ES-I3 (cell line): ENCODE results near the gene PPP1R3G.
"Not testable (repeated sequence)": the region's sequence is repeated elsewhere in the genome, so short reads cannot be mapped to it uniquely, and the experiment has no call there.

Experiments
- H3K36me3 ChIP-seq: 2 replicates; pipeline ENCODE4 v1.6.1; 2013; ENCODE audit warnings: mild to moderate bottlenecking, low read length, control low read depth, moderate library complexity; ENCODE audit not compliant: insufficient read depth
- H3K4me1 ChIP-seq: 2 replicates; pipeline ENCODE4 v1.6.1; 2013; ENCODE audit warnings: mild to moderate bottlenecking, control low read depth, low read length; ENCODE audit not compliant: insufficient read depth
- H3K9ac ChIP-seq: 2 replicates; pipeline ENCODE4 v1.6.1; 2013; ENCODE audit warnings: low read depth, mild to moderate bottlenecking, low read length, moderate library complexity
- H3K9me3 ChIP-seq: 2 replicates; pipeline ENCODE4 v1.6.1; 2013; ENCODE audit warnings: mild to moderate bottlenecking, low read length, moderate library complexity; ENCODE audit not compliant: control insufficient read depth, insufficient read depth

Gene PPP1R3G

DNA sequence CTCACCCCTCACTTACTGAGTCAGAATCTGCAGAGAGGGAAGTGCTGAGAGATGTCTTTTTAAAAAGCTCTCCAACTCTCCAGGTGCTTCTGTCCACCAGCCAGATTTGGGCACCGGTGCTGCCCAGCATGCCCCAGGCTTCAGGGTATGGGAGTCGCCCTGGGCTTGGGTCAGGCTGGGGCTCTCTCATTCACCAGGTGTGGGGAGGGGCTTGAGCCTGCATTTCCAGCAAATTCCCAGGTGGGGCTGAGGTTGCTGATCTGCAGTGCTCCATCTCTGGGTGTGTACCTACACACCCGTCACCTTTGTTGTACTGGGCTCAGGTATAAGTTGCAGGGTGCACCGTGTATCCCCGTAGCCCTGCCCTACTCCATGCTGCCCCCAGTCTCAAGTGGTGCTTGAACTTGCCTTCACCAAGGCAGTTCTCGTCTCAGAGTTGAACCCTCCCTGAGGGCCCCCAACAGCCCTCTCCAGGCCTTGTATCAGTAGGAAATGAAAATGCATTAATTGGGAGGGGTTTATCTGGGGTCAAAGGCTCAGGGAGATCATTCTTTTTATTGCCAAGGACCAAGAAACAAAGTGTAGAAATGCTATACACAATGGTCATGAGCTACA lies 23.5 kb downstream of the PPP1R3G start:
- no peaks in the 10 kb centered on the region for H3K4me1 ChIP-seq
- no peaks in the 10 kb centered on the region for H3K9me3 ChIP-seq
- no peaks in the 10 kb centered on the region for H3K36me3 ChIP-seq
- no peak overlapping the region for H3K9ac ChIP-seq

- Histone ChIP-seq H3K9ac (no peak overlapping the region), H3K9me3 (no peaks in the 10 kb centered on the region), H3K4me1 (no peaks in the 10 kb centered on the region), H3K36me3 (no peaks in the 10 kb centered on the region)
These were observed 24.3 kb downstream of the PPP1R3G start for GRCh38 chr6:5109436-5109835.

- Histone ChIP-seq H3K36me3 (no peaks in the 10 kb centered on the region), H3K9me3 (no peaks in the 10 kb centered on the region), H3K9ac (no peak overlapping the region), H3K4me1 (no peaks in the 10 kb centered on the region)
These were observed 25.1 kb downstream of the PPP1R3G start for GRCh38 chr6:5110246-5110645.

DNA sequence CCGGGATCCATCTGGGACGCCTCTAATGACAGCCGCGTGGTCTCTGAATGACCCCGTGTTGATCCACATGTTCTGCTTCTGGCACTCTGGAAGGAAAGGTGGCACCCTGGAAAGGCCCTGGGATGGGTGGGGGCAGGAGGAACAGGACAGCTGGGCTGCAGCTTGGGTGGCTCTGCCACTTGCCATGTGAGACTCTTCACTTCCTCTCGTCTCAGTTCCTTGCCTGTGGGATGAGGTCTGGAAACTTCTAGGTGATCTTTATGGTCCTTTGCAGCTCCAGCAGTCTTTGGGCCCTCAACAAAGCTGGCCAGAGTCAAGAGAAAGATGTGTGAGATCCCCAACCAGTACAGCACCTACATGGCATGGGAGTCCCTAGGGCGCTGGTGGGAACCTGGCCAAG lies 26.5 kb downstream of the PPP1R3G start:
- Histone ChIP-seq H3K36me3 (no peaks in the 10 kb centered on the region), H3K4me1 (no peaks in the 10 kb centered on the region), H3K9me3 (no peaks in the 10 kb centered on the region), H3K9ac (no peak overlapping the region)

DNA sequence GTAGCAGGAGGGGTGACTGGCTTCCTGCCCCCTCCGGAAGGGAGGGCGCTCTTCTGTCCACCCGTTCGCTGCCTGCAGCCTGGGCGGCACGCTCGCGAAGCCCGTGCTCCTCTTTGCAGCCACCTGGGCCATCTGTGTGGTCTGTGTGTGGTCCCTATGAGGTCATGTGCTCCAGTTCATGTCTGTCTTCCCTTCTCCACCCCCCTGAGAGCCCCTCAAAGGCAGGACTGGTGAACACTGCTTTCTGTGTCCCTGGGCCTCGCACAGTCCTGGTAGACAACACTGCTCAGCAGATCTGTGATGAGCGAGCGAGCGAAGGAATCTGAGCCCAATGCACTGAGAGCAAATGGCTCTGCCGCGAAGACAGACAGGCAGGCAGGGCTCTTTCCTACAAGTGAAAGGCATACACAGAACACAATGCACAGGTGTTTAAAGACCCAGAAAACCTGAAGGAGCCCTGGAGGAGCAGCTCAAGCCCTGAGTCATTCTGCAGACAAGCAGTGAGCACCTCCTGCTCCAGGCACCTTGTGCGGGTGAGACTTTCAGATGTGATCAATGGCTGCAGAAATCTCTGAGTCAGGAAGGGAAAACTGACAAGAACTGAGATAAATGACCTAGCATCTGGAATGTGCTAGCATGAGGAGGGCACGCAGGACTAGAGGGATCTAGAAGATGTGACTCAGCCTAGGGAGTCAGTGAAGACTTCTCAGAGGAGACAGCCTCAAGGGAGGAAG lies 27.1 kb downstream of the PPP1R3G start:
- no peaks in the 10 kb centered on the region for H3K36me3 ChIP-seq
- H3K9ac ChIP-seq: no peak overlapping the region
- H3K4me1 ChIP-seq: no peaks in the 10 kb centered on the region
- H3K9me3 ChIP-seq: no peaks in the 10 kb centered on the region

GRCh38 chr6:5113096-5113495 lies 28.0 kb downstream of the PPP1R3G start:
- no peaks in the 10 kb centered on the region for H3K4me1 ChIP-seq
- H3K9ac ChIP-seq: no peak overlapping the region
- H3K9me3 ChIP-seq: no peaks in the 10 kb centered on the region
- no peaks in the 10 kb centered on the region for H3K36me3 ChIP-seq

GRCh38 chr6:5115168-5115567 lies 30.0 kb downstream of the PPP1R3G start:
- no peaks in the 10 kb centered on the region for H3K4me1 ChIP-seq
- no peaks in the 10 kb centered on the region for H3K9me3 ChIP-seq
- H3K36me3 ChIP-seq: no peaks in the 10 kb centered on the region
- H3K9ac ChIP-seq: no peak overlapping the region

GRCh38 chr6:5116243-5116991 lies 31.3 kb downstream of the PPP1R3G start:
- H3K36me3 ChIP-seq: no peaks in the 10 kb centered on the region
- no peak overlapping the region for H3K9ac ChIP-seq
- no peaks in the 10 kb centered on the region for H3K9me3 ChIP-seq
- H3K4me1 ChIP-seq: no peaks in the 10 kb centered on the region

GRCh38 chr6:5119090-5119951 lies 34.2 kb downstream of the PPP1R3G start:
- H3K36me3 ChIP-seq: no peaks in the 10 kb centered on the region
- no peaks in the 10 kb centered on the region for H3K9me3 ChIP-seq
- H3K9ac ChIP-seq: no peak overlapping the region

DNA sequence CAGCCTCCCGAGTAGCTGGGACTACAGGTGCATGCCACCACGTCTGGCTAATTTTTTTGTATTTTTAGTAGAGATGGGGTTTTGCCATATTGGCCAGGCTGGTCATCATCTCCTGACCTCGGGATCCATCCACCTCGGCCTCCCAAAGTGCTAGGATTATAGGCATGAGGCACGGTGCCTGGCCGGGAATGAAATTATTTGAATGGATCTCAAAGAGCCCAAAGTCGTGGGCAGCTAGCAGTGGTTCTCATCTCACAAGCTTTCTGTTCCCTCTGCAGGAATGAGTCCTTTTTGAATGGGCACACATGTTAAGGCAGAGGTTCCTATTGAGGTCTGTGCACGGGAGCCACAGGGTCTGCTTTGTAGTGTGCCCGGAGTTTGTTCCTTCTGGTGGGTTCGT lies 34.9 kb downstream of the PPP1R3G start:
- no peak overlapping the region for H3K9ac ChIP-seq
- H3K9me3 ChIP-seq: no peaks in the 10 kb centered on the region
- no peaks in the 10 kb centered on the region for H3K36me3 ChIP-seq
- H3K4me1 ChIP-seq: no peaks in the 10 kb centered on the region

More at GRCh38 chr6:5119090-5119951, 34.2 kb downstream of the PPP1R3G start:
- H3K4me1 ChIP-seq: no peaks in the 10 kb centered on the region

GRCh38 chr6:5120543-5120942 lies 35.4 kb downstream of the PPP1R3G start:
- not testable (repeated sequence) for H3K9ac ChIP-seq, H3K36me3 ChIP-seq, H3K4me1 ChIP-seq, H3K9me3 ChIP-seq

DNA sequence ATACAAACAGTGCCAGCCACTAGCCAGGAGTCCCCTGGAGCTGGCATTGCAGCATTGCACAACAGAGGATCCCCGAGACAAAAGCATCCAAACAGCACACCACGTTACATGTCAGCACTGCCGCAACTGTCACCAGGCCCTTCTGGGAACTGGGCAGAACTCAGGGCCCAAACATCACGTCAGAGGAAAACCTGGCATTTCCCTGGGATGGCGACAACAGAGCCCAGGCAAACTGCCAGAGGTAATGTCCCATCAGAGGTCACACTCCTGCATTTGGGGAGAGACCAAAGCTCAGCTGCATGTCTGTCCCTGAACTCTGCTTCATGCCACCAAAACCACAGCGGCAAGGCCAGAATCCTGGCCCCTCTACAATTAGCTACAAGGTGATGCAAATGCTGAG lies 36.3 kb downstream of the PPP1R3G start:
- Histone ChIP-seq H3K36me3 (no peaks in the 10 kb centered on the region), H3K9ac (no peak overlapping the region), H3K9me3 (no peaks in the 10 kb centered on the region), H3K4me1 (peaks cover 6% of the 10 kb centered on the region)

GRCh38 chr6:5121956-5122355 lies 36.8 kb downstream of the PPP1R3G start:
- Histone ChIP-seq H3K4me1 (peaks cover 6% of the 10 kb centered on the region), H3K36me3 (no peaks in the 10 kb centered on the region), H3K9me3 (no peaks in the 10 kb centered on the region), H3K9ac (no peak overlapping the region)

DNA sequence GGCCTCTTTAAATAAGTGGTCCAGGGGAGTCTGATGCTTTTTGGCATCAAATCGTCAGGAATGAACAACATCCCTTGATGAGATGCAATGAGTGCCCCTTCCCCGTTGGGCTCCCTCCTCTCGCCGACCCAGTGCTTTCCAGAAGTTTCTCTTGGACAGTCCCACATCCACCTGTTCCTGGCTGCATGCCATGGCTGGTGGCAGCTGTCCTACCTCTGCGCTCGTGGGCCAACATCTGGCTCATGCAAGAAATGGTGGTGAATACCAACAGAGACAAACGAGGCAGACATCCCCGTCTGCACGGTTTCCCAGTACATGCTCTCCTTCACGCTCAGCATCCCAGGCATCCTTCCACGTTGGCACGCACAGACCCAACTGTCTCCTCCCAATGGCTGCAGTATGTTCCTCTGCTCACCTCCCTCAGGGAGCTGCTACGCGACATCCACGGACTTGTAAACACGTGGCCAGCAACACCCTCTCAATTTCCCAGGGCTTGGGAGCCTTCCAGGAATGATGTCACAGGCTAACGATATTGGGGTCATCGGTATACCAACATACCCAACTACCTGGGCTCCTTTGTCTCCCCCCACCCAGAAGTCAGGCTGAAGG lies 37.5 kb downstream of the PPP1R3G start:
- H3K36me3 ChIP-seq: no peaks in the 10 kb centered on the region
- peaks cover 6% of the 10 kb centered on the region for H3K4me1 ChIP-seq
- H3K9ac ChIP-seq: no peak overlapping the region
- H3K9me3 ChIP-seq: no peaks in the 10 kb centered on the region
